IMR-90 (cell line): ENCODE measurements around the gene CENPP. TPM values are rescaled to one million over a fixed set of nuclear protein-coding genes. Genes with fewer than 3 reads are reported as not detected.

Experiments used
- ATAC-seq: fragments of 200-7000 bp; cut with Tn5 transposase; 2 replicates; pipeline ENCODE4 v1.9.1; 2020; ENCODE audit warnings: low read depth, mild to moderate bottlenecking, moderate library complexity
- BruUV-seq: library from RNA; stranded (reverse); fragments of 400-500 nt; replicated peaks from 2 replicates; lab custom pipeline; 2021; lab: Mats Ljungman, UMichigan
- CTCF ChIA-PET: fragments of 300-600 bp; formaldehyde crosslinking; extraction: SDS; loops from one replicate; lab custom pipeline; 2021; ENCODE audit warnings: antibody characterized with exemption; lab: Yijun Ruan, JAX
- POLR2A ChIA-PET: fragments of 300-600 bp; sonication (Branson Sonifier 250); formaldehyde crosslinking; loops from one replicate; lab custom pipeline; 2022; ENCODE audit warnings: antibody characterized with exemption; ENCODE audit not compliant: unreplicated experiment; lab: Charles Lee
- DNase-seq: peaks from one replicate; pipeline ENCODE4 v3.0.0; 2013
- H2AFZ ChIP-seq: replicated peaks from 2 replicates; pipeline ENCODE3; 2013; ENCODE audit warnings: low read length, mild to moderate bottlenecking; ENCODE audit not compliant: poor library complexity
- H2AK5ac ChIP-seq: 2 replicates; pipeline ENCODE4 v1.6.1; 2013; ENCODE audit warnings: low read depth, low read length, inconsistent platforms
- H2AK9ac ChIP-seq: replicated peaks from 2 replicates; pipeline ENCODE3; 2013; ENCODE audit warnings: mild to moderate bottlenecking, low read depth, low read length, moderate library complexity; ENCODE audit not compliant: poor library complexity
- H2BK120ac ChIP-seq: 2 replicates; pipeline ENCODE4 v1.6.1; 2013; ENCODE audit warnings: low read depth, low read length, inconsistent platforms
- H2BK15ac ChIP-seq: 3 replicates; pipeline ENCODE4 v1.6.1; 2013; ENCODE audit warnings: low read depth, low read length, inconsistent platforms
- H2BK20ac ChIP-seq: 2 replicates; pipeline ENCODE4 v1.6.1; 2013; ENCODE audit warnings: low read depth, mild to moderate bottlenecking, inconsistent platforms, low read length, moderate library complexity
- H2BK5ac ChIP-seq: 2 replicates; pipeline ENCODE4 v1.6.1; 2013; ENCODE audit warnings: mild to moderate bottlenecking, low read depth, low read length, inconsistent platforms; ENCODE audit not compliant: poor library complexity, severe bottlenecking
- H3K14ac ChIP-seq: replicated peaks from 2 replicates; pipeline ENCODE4 v1.6.1; 2013; ENCODE audit warnings: low read depth, low read length, inconsistent platforms
- H3K18ac ChIP-seq: 2 replicates; pipeline ENCODE4 v1.6.1; 2013; ENCODE audit warnings: low read depth, low read length, control low read depth
- H3K23ac ChIP-seq: 2 replicates; pipeline ENCODE4 v1.6.1; 2013; ENCODE audit warnings: low read depth, low read length, inconsistent platforms
- H3K27ac ChIP-seq: 2 replicates; pipeline ENCODE4 v1.5.1; 2013; ENCODE audit warnings: mild to moderate bottlenecking, control low read depth, low read length; ENCODE audit not compliant: insufficient read depth
- H3K27me3 ChIP-seq: 2 replicates; pipeline ENCODE4 v1.6.1; 2013; ENCODE audit warnings: low read length; ENCODE audit not compliant: control insufficient read depth, insufficient read depth
- H3K36me3 ChIP-seq: 2 replicates; pipeline ENCODE4 v1.6.1; 2013; ENCODE audit warnings: low read length, mixed read lengths; ENCODE audit not compliant: control insufficient read depth, insufficient read depth
- H3K4ac ChIP-seq: 2 replicates; pipeline ENCODE4 v1.6.1; 2013; ENCODE audit warnings: low read depth, low read length, inconsistent platforms
- H3K4me1 ChIP-seq: 2 replicates; pipeline ENCODE4 v1.6.1; 2013; ENCODE audit warnings: low read length, mixed read lengths; ENCODE audit not compliant: control insufficient read depth, insufficient read depth
- H3K4me2 ChIP-seq: 2 replicates; pipeline ENCODE4 v1.6.1; 2013; ENCODE audit warnings: low read depth, mild to moderate bottlenecking, control low read depth, low read length, moderate library complexity
- H3K4me3 ChIP-seq: 2 replicates; pipeline ENCODE4 v1.5.1; 2013; ENCODE audit warnings: low read depth, mild to moderate bottlenecking, control low read depth, low read length, moderate library complexity; ENCODE audit not compliant: insufficient read depth
- H3K56ac ChIP-seq: 2 replicates; pipeline ENCODE4 v1.6.1; 2013; ENCODE audit warnings: low read length, inconsistent platforms; ENCODE audit not compliant: insufficient read depth; ENCODE audit errors: extremely low read depth
- H3K79me1 ChIP-seq, 2 experiments: 2 replicates each; pipeline ENCODE4 v1.6.1; 2013; ENCODE audit warnings: low read length in 2 of 2, inconsistent platforms in 1 of 2, low read depth in 1 of 2
- H3K9ac ChIP-seq: 2 replicates; pipeline ENCODE4 v1.6.1; 2013; ENCODE audit warnings: low read depth, low read length, control low read depth
- H3K9me1 ChIP-seq: 2 replicates; pipeline ENCODE4 v1.6.1; 2013; ENCODE audit warnings: low read length, inconsistent platforms; ENCODE audit not compliant: insufficient read depth
- H3K9me3 ChIP-seq: 2 replicates; pipeline ENCODE4 v1.6.1; 2013; ENCODE audit warnings: low read length; ENCODE audit not compliant: control insufficient read depth, insufficient read depth
- H4K20me1 ChIP-seq: 2 replicates; pipeline ENCODE4 v1.6.1; 2013; ENCODE audit warnings: low read length, inconsistent platforms; ENCODE audit not compliant: insufficient read depth
- H4K5ac ChIP-seq: 2 replicates; pipeline ENCODE4 v1.6.1; 2013; ENCODE audit warnings: mild to moderate bottlenecking, low read depth, low read length, control low read depth
- H4K8ac ChIP-seq, 2 experiments: 2 replicates each; pipeline ENCODE4 v1.6.1; 2013; ENCODE audit warnings: low read depth in 2 of 2, low read length in 2 of 2, control low read depth in 1 of 2, inconsistent platforms in 1 of 2
- H4K91ac ChIP-seq: 2 replicates; pipeline ENCODE4 v1.6.1; 2013; ENCODE audit warnings: low read depth, low read length, inconsistent platforms; ENCODE audit not compliant: insufficient read depth
- CEBPB ChIP-seq: IDR thresholded peaks from 2 replicates; pipeline ENCODE4 v1.6.1; 2012; ENCODE audit warnings: low read depth, low read length, improper control_type of control experiment
- CHD1 ChIP-seq: IDR thresholded peaks from 2 replicates; pipeline ENCODE4 v1.6.1; 2012; ENCODE audit warnings: low read depth, low read length, improper control_type of control experiment
- FOS ChIP-seq: fragments of 150-350 bp; IDR thresholded peaks from 2 replicates; pipeline ENCODE4 v1.6.1; 2016; ENCODE audit warnings: low read depth, low read length
- MAFK ChIP-seq: IDR thresholded peaks from 2 replicates; pipeline ENCODE4 v1.6.1; 2012; ENCODE audit warnings: low read depth, low read length, improper control_type of control experiment
- MAZ ChIP-seq: IDR thresholded peaks from 2 replicates; pipeline ENCODE4 v1.6.1; 2012; ENCODE audit warnings: low read depth, mild to moderate bottlenecking, low read length, improper control_type of control experiment, moderate library complexity, borderline replicate concordance
- MXI1 ChIP-seq: IDR thresholded peaks from 2 replicates; pipeline ENCODE4 v1.6.1; 2012; ENCODE audit warnings: low read depth, mild to moderate bottlenecking, low read length, moderate library complexity, borderline replicate concordance
- NFE2L2 ChIP-seq: fragments of 150-350 bp; IDR thresholded peaks from 2 replicates; pipeline ENCODE4 v1.6.1; 2016; ENCODE audit warnings: low read depth, mild to moderate bottlenecking, low read length
- POLR2A ChIP-seq: IDR thresholded peaks from 2 replicates; pipeline ENCODE4 v1.6.1; 2012; ENCODE audit warnings: mild to moderate bottlenecking, low read depth, low read length
- RCOR1 ChIP-seq: IDR thresholded peaks from 2 replicates; pipeline ENCODE4 v1.6.1; 2012; ENCODE audit warnings: mild to moderate bottlenecking, low read length, improper control_type of control experiment; ENCODE audit not compliant: insufficient replicate concordance
- SMC3 ChIP-seq: fragments of 150-350 bp; IDR thresholded peaks from 2 replicates; pipeline ENCODE4 v1.6.1; 2016; ENCODE audit warnings: low read depth, mild to moderate bottlenecking, antibody characterized with exemption, low read length, moderate library complexity
- WGBS, 2 experiments: methylation state at CpG; one replicate each; pipeline versions ENCODE4 v1.1.5 to v1.1.7; 2013; ENCODE audit warnings: missing lambda C conversion rate in 2 of 2; ENCODE audit not compliant: insufficient read length in 1 of 2; ENCODE audit errors: extremely low coverage in 2 of 2; 5-methylcytosine and 5-hydroxymethylcytosine counted together
- dilution Hi-C: fragments of 300-500 bp; cut with HindIII; formaldehyde crosslinking; loops from one replicate; pipeline ENCODE4 v1.14.3; 2018; ENCODE audit warnings: low sequenced_read_pairs; ENCODE audit not compliant: unreplicated experiment
- in situ Hi-C: fragments of 300-500 bp; cut with MboI; formaldehyde crosslinking; loops from 3 replicates; pipeline ENCODE4 v1.14.3; 2019; ENCODE audit warnings: low sequenced_read_pairs, inconsistent platforms, mixed read lengths
- intact Hi-C: fragments of 100-400 bp; cut with micrococcal nuclease; formaldehyde crosslinking; loops from 2 replicates; pipeline ENCODE4 v1.10.0; 2022
- polyA plus RNA-seq, 3 experiments: library from polyadenylated mRNA; depleted of rRNA; stranded (reverse); fragments of >200 nt; gene quantifications; 2 replicates each; pipeline ENCODE4 v1.2.3, GENCODE V29; 2012; ENCODE audit warnings: low replicate concordance in 1 of 3
- total RNA-seq: library from RNA; depleted of rRNA; stranded (reverse); fragments of >200 nt; gene quantifications from 2 replicates; pipeline ENCODE4 v1.2.3, GENCODE V29; 2012
- TF ChIP-seq, protein P1 (sequence below): conservative IDR thresholded peaks from 2 replicates; pipeline ENCODE4 v1.5.1; 2012; ENCODE audit warnings: mild to moderate bottlenecking, low read depth, low read length, improper control_type of control experiment
- TF ChIP-seq, protein P2 (sequence below): fragments of 150-350 bp; IDR thresholded peaks from 2 replicates; pipeline ENCODE4 v1.6.1; 2016; ENCODE audit warnings: low read depth, mild to moderate bottlenecking, low read length, moderate library complexity, borderline replicate concordance
- TF ChIP-seq, protein P3 (sequence below): fragments of 150-350 bp; IDR thresholded peaks from 2 replicates; pipeline ENCODE4 v1.6.1; 2017; ENCODE audit warnings: mild to moderate bottlenecking, antibody characterized with exemption, low read length, low read depth

The CENPP gene
- total and polyA plus RNA-seq, 2 of the 4 experiments (the other 2 are of a cell fraction): 1.4 to 2.0 TPM

DNA sequence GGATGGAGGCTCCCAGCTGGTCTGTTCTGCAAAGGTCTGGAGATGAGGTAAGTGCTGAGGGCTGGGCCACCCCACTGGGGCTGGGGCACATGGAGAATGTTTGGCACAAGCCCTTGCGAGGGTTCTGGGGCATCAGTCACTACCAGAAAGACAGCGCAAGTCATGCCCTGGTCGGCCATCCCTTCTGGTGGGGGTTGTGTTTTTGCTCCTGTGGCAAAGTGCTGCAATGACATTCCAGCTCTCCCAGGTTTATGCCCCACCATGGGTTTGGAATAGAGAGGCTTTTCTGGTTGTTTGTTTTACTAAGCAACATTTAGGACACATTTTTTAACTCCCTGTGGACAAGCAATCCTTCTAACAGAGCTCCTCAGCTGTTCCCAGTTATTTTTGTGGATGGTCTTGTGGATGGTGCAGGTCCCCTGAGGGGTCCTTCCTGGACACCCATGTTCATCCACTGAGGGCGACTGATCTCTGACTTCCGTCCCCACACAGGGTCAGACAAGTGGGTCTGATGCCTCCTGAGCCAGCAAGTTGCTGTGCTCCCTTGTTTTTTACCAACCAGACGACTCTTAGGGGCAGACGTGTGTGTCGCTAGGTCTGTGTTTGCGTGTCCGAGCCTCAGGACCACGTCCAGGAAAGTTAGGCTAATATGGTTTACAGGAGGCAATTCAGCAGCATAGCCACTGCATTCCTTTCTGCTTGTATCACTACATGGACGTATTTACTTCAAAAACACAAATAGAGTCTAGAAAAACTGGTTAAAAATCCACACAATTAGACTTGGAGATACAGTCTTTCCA, 274.9 kb downstream of the CENPP start:
- DNase-seq (peak; percentile 74), ATAC-seq (peak; percentile 89)
- Histone ChIP-seq H3K4me2 (peak overlapping the region; percentile 57), H3K4ac (peak overlapping the region; percentile 95), H2BK120ac (peak overlapping the region; percentile 92), H4K91ac (peak overlapping the region; percentile 91), H3K9ac (no peak overlapping the region), H3K27me3 (no peaks in the 10 kb centered on the region), H4K5ac (peak overlapping the region; percentile 76), H3K4me3 (no peak overlapping the region), H3K4me1 (peaks cover 17% of the 10 kb centered on the region), H3K36me3 (no peaks in the 10 kb centered on the region), H2BK15ac (peak overlapping the region; percentile 91; the same call in 1 of the 3 replicates), H3K14ac (peak overlapping the region; percentile 81), H3K56ac (peak overlapping the region; percentile 71; the same call in 1 of the 2 replicates), H2BK5ac (peak overlapping the region; percentile 75), H3K9me3 (no peaks in the 10 kb centered on the region; the same call in 1 of the 2 replicates), H2AK5ac (peak overlapping the region; percentile 79; the same call in 1 of the 2 replicates), H3K18ac (peak overlapping the region; percentile 84), H4K8ac (peak overlapping the region; percentile 24 to 87; a peak in 3 of 4 replicates), H3K23ac (peak overlapping the region; percentile 83), H3K9me1 (peaks cover 25% of the 10 kb centered on the region), H3K27ac (peak overlapping the region; percentile 59), H3K79me1 (0 out of 4 replicates have a peak, but pooled peaks cover 0 to 6% of the 10 kb centered on the region in 2 experiments), H4K20me1 (no peaks in the 10 kb centered on the region), H2BK20ac (peak overlapping the region; percentile 89), H2AFZ (peak overlapping the region; percentile 83), H2AK9ac (peak overlapping the region; percentile 60)
- in situ Hi-C loops (no loop called here), intact Hi-C loops (no loop called here), dilution Hi-C loops (no loop called here)
- BruUV-seq: no TSS peak
- WGBS, 2 experiments: 100% methylated on average over 2 of the region's 12 CpGs; no CpG with 5 or more reads in 1 of the 2 experiments
- ChIA-PET CTCF (interaction anchor here (0.6 to 1.9 kb wide), 5 partner anchors 10 to 307 kb away, joined by 3 to 8 read pairs (median 3); no protein-coding TSS in a partner anchor), POLR2A (interaction anchor here (0.6 to 1.1 kb wide), 2 partner anchors 10 to 36 kb away, joined by 4 to 9 read pairs; no protein-coding TSS in a partner anchor)
- TF ChIP-seq RCOR1: no peak
- no peak for TF ChIP-seq SMC3
- TF ChIP-seq CHD1: no peak
- TF ChIP-seq MAZ: no peak
- TF ChIP-seq, protein P1, sequence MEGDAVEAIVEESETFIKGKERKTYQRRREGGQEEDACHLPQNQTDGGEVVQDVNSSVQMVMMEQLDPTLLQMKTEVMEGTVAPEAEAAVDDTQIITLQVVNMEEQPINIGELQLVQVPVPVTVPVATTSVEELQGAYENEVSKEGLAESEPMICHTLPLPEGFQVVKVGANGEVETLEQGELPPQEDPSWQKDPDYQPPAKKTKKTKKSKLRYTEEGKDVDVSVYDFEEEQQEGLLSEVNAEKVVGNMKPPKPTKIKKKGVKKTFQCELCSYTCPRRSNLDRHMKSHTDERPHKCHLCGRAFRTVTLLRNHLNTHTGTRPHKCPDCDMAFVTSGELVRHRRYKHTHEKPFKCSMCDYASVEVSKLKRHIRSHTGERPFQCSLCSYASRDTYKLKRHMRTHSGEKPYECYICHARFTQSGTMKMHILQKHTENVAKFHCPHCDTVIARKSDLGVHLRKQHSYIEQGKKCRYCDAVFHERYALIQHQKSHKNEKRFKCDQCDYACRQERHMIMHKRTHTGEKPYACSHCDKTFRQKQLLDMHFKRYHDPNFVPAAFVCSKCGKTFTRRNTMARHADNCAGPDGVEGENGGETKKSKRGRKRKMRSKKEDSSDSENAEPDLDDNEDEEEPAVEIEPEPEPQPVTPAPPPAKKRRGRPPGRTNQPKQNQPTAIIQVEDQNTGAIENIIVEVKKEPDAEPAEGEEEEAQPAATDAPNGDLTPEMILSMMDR: no peak
- no peak for TF ChIP-seq MAFK
- no peak for TF ChIP-seq NFE2L2
- TF ChIP-seq, protein P2, sequence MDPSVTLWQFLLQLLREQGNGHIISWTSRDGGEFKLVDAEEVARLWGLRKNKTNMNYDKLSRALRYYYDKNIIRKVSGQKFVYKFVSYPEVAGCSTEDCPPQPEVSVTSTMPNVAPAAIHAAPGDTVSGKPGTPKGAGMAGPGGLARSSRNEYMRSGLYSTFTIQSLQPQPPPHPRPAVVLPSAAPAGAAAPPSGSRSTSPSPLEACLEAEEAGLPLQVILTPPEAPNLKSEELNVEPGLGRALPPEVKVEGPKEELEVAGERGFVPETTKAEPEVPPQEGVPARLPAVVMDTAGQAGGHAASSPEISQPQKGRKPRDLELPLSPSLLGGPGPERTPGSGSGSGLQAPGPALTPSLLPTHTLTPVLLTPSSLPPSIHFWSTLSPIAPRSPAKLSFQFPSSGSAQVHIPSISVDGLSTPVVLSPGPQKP: no peak
- TF ChIP-seq, protein P3, sequence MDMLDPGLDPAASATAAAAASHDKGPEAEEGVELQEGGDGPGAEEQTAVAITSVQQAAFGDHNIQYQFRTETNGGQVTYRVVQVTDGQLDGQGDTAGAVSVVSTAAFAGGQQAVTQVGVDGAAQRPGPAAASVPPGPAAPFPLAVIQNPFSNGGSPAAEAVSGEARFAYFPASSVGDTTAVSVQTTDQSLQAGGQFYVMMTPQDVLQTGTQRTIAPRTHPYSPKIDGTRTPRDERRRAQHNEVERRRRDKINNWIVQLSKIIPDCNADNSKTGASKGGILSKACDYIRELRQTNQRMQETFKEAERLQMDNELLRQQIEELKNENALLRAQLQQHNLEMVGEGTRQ: no peak
- no peak for TF ChIP-seq POLR2A
- no peak for TF ChIP-seq CEBPB
- no peak for TF ChIP-seq MXI1
- TF ChIP-seq FOS: no peak
